Measurements from ENCODE around the gene PLEKHD1. TPM values are rescaled to one million over a fixed set of nuclear protein-coding genes. Genes with fewer than 3 reads are reported as not detected.

The PLEKHD1 gene
- total and polyA plus RNA-seq, 9 donors = under 0.01 to 0.15 (median 0.08) TPM; not detected in 3

DNA sequence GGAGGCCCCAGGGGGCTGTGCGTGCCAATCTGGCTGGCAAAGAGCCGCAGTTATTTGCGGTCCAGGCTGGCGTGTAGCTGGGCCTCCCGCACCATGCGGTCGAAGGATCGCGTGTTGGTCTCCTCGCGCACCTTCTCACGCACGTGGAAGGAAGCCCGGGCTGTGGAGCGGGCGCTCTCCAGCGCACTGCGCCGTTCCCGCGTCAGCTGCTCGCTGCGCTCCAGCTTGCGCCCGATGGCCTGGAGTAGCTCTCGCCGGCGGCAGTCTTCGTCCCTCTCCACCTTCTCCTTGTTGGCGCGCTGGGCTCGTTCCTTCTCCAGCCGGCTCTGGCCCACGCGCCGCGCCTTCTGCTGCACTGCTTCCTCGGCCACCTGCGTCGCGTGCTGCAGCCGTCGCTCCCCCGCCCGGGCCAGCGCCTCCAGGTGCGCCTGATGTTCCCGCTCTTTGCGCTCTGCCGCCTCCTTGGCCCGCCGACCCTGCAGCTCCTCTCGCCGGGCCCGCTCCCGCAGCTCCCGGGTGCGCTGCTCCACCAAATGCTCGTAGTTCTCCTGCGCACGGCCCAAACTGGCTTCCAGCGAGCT is 87.0 kb downstream of the PLEKHD1 start:
- peak overlapping the region; percentile 33 for H3K4me3 ChIP-seq
- H3K4me1 ChIP-seq (ENCODE audit: insufficient read depth) = peaks cover 14% of the 10 kb centered on the region
- H3K9me3 ChIP-seq = no peaks in the 10 kb centered on the region
- intact Hi-C loops (cut with DNase I) = loop anchor here in 2 of 4 donors (5.0 to 10.0 kb wide), 2 partner anchors 327 to 329 kb away; no protein-coding TSS in a partner anchor
- H3K27ac ChIP-seq = no peak overlapping the region
- DNase-seq = peak in 1 of 5 donors; percentile 21
- TF ChIP-seq POLR2A (IDR thresholded peaks at IDR 0.05) (no peak), EP300 (IDR thresholded peaks at IDR 0.05) (no peak)
- TF ChIP-seq, protein P1, sequence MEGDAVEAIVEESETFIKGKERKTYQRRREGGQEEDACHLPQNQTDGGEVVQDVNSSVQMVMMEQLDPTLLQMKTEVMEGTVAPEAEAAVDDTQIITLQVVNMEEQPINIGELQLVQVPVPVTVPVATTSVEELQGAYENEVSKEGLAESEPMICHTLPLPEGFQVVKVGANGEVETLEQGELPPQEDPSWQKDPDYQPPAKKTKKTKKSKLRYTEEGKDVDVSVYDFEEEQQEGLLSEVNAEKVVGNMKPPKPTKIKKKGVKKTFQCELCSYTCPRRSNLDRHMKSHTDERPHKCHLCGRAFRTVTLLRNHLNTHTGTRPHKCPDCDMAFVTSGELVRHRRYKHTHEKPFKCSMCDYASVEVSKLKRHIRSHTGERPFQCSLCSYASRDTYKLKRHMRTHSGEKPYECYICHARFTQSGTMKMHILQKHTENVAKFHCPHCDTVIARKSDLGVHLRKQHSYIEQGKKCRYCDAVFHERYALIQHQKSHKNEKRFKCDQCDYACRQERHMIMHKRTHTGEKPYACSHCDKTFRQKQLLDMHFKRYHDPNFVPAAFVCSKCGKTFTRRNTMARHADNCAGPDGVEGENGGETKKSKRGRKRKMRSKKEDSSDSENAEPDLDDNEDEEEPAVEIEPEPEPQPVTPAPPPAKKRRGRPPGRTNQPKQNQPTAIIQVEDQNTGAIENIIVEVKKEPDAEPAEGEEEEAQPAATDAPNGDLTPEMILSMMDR (IDR thresholded peaks at IDR 0.05) = no peak
- WGBS, 3 donors = 11 to 25% (median 17%) methylated on average over 59 to 62 of the region's 62 CpGs
- no peaks in the 10 kb centered on the region for H3K36me3 ChIP-seq
- peaks cover 3% of the 10 kb centered on the region for H3K27me3 ChIP-seq

DNA sequence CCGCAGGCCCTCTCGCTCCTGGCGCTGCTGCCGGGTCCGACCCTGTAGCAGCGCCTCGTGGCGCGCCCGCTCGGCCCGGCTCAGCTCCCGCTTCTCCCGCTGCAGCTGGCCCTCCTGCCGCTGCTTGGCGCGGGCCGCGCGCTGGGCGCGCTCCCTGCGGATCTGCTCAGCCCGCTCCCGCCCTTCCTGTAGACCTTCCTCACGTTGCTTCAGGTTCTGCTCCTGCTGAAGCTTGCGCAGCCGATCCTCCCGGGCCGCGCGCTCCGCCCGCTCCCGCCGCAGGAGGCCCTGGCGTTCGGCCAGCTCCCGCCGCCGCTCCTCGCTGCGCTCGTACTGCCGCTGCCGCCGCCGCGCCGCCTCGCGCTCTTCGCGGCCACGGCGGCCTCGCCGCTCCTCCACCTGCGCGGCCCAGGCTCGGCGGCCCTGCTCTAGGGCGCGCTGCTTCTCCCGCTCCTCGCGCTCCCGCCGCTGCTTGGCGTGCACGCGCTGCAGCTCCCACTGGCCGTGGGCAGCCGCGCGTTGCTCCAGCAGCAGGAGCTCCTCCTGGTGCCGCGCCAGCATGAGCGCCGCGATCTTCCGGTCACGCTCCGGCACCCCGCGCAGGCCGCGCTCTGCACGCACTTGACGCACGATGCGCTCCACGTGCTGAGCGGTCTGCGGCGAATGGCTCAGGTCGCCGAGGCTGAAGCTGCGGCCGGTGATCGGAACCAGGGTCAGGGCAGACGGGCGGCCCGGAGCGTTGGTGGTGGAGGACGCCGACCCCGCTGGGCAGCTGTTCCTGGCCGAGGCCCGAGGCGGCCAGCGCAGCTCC is 87.7 kb downstream of the PLEKHD1 start:
- intact Hi-C loops (cut with DNase I) = loop anchor here in 2 of 4 donors (5.0 to 10.0 kb wide), 2 partner anchors 327 to 330 kb away; no protein-coding TSS in a partner anchor
- H3K4me1 ChIP-seq (ENCODE audit: insufficient read depth) = peaks cover 14% of the 10 kb centered on the region
- peak; percentile 30 to 63 (median 45) for DNase-seq
- peaks cover 3% of the 10 kb centered on the region for H3K27me3 ChIP-seq
- 7 to 32% (median 11%) methylated on average over 49 to 112 of the region's 112 CpGs for WGBS, 3 donors
- TF ChIP-seq, protein P1 (IDR thresholded peaks at IDR 0.05) = no peak
- TF ChIP-seq POLR2A (IDR thresholded peaks at IDR 0.05) (no peak), EP300 (IDR thresholded peaks at IDR 0.05) (no peak)
- no peaks in the 10 kb centered on the region for H3K36me3 ChIP-seq
- peak overlapping the region; percentile 33 for H3K4me3 ChIP-seq
- H3K9me3 ChIP-seq = no peaks in the 10 kb centered on the region
- H3K27ac ChIP-seq = no peak overlapping the region

DNA sequence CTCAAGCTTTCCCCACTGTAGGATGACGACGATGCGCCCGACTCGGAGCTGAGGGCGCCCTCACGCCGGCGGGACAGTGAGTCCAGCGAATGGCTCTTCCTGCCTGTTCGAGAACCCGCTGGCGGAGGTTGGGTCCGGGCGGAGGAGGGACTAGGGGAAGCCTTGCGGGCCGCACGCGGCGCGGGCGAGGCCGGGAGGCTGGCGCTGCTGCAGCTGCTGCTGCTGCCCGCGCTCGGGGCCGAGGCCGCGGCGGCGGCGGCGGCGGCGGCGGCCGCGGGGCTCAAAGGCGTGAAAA is 88.3 kb downstream of the PLEKHD1 start:
- intact Hi-C loops (cut with DNase I) = loop anchor here in 2 of 4 donors (5.0 to 10.0 kb wide), 2 partner anchors 328 to 330 kb away; no protein-coding TSS in a partner anchor
- WGBS, 3 donors = 29 to 39% (median 34%) methylated on average over 38 to 40 of the region's 40 CpGs

DNA sequence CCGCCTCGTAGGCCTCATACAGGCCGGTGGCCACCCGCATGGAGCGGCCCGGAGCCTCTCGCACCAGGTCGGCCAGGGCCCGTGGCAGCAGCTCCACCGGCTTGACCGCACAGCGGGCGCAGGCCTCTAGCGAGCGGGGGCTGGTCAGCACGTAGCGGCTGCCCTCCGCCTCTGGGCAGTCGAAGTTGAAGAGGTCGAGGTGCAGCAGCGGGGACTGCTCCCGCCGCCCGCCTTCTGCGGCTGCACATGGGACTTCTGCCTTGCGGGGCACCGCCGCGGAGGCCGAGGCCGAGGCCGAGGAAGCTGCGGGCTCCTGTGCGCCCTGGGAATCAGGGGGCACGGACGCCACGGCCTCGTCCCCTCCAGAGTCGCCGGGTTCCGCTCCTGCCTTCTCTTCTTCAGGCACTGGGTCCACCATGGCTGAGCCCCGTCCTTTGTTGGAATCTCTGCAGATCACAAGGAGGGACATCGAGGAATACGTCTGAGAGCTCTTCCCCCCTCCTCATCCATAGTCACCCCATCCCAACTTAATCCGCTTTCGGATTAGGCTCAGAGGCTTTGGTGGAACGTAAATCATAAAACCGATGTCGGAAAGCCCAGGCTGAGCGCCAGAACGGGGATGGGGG is 88.8 kb downstream of the PLEKHD1 start:
- intact Hi-C loops (cut with DNase I) = loop anchor here in 2 of 4 donors (5.0 to 10.0 kb wide), 2 partner anchors 329 to 331 kb away; no protein-coding TSS in a partner anchor
- TF ChIP-seq POLR2A (IDR thresholded peaks at IDR 0.05) (no peak), EP300 (IDR thresholded peaks at IDR 0.05) (no peak)
- TF ChIP-seq, protein P1 (IDR thresholded peaks at IDR 0.05) = no peak
- WGBS, 3 donors = 29 to 37% (median 31%) methylated on average over 27 to 51 of the region's 51 CpGs
- Histone ChIP-seq H3K9me3 (no peaks in the 10 kb centered on the region), H3K4me1 (ENCODE audit: insufficient read depth) (peaks cover 14% of the 10 kb centered on the region), H3K27ac (no peak overlapping the region), H3K4me3 (no peak overlapping the region), H3K27me3 (peaks cover 3% of the 10 kb centered on the region), H3K36me3 (no peaks in the 10 kb centered on the region)
- peak in 1 of 5 donors; percentile 22 for DNase-seq

More for the DNA sequence above, 88.3 kb downstream of the PLEKHD1 start:
- Histone ChIP-seq H3K27me3 (peaks cover 3% of the 10 kb centered on the region), H3K9me3 (no peaks in the 10 kb centered on the region), H3K27ac (no peak overlapping the region), H3K4me1 (ENCODE audit: insufficient read depth) (peaks cover 14% of the 10 kb centered on the region), H3K4me3 (no peak overlapping the region), H3K36me3 (no peaks in the 10 kb centered on the region)
- no peak for DNase-seq
- TF ChIP-seq, protein P1 (IDR thresholded peaks at IDR 0.05) = no peak
- TF ChIP-seq POLR2A (IDR thresholded peaks at IDR 0.05) = no peak
- no peak for TF ChIP-seq EP300 (IDR thresholded peaks at IDR 0.05)

Data from ovary (tissue), 9 donors.